GM12891 (cell line): ENCODE measurements around the gene IFNLR1.

Experiments
- POLR2A ChIP-seq: IDR thresholded peaks from 2 replicates; pipeline ENCODE4 v1.6.1; 2011; ENCODE audit warnings: low read depth, low read length, control low read depth
- POLR2AphosphoS5 ChIP-seq: IDR thresholded peaks from 2 replicates; pipeline ENCODE4 v1.6.1; 2011; ENCODE audit warnings: low read depth, low read length, control low read depth
- POU2F2 ChIP-seq: IDR thresholded peaks from 2 replicates; pipeline ENCODE4 v1.6.1; 2011; ENCODE audit warnings: low read depth, mild to moderate bottlenecking, control low read depth, low read length, moderate library complexity
- TAF1 ChIP-seq: IDR thresholded peaks from 2 replicates; pipeline ENCODE4 v1.6.1; 2011; ENCODE audit warnings: low read depth, low read length, control low read depth

- TF ChIP-seq POLR2A (no peak), POU2F2 (no peak), TAF1 (no peak), POLR2AphosphoS5 (no peak)
Observed at GRCh38 chr1:24119859-24120756, 67.0 kb downstream of the IFNLR1 start.
